22Rv1 (cell line): ENCODE measurements around the gene BPIFB4.

Experiments
- ZFX ChIP-seq: fragments of 450-650 bp; IDR thresholded peaks from 2 replicates; pipeline ENCODE4 v1.6.1; 2017; ENCODE audit warnings: antibody characterized with exemption, borderline replicate concordance
- TF ChIP-seq, protein P1 (sequence below): fragments of 450-650 bp; IDR thresholded peaks from 2 replicates; pipeline ENCODE4 v1.5.1; 2017; ENCODE audit warnings: mild to moderate bottlenecking

DNA sequence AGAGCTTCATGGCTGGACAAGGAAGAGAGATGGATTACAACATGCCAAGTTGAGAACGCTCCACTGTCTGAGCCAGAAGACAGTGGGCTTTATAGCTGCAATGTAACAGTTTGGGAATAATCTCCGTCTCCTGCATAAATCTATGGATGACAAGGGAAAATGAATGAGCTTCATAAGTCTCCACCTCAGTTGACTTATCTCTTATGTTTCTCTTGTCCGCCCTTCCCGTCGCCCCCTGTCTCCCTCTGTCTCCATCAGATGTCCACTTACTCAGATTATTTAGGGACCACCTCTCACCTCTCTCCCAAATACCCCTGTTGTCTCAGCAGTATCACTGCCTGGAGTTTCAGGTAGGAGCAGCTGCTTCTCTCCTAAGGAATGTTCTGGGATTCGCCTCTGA is 74.8 kb downstream of the BPIFB4 start:
- TF ChIP-seq, protein P1, sequence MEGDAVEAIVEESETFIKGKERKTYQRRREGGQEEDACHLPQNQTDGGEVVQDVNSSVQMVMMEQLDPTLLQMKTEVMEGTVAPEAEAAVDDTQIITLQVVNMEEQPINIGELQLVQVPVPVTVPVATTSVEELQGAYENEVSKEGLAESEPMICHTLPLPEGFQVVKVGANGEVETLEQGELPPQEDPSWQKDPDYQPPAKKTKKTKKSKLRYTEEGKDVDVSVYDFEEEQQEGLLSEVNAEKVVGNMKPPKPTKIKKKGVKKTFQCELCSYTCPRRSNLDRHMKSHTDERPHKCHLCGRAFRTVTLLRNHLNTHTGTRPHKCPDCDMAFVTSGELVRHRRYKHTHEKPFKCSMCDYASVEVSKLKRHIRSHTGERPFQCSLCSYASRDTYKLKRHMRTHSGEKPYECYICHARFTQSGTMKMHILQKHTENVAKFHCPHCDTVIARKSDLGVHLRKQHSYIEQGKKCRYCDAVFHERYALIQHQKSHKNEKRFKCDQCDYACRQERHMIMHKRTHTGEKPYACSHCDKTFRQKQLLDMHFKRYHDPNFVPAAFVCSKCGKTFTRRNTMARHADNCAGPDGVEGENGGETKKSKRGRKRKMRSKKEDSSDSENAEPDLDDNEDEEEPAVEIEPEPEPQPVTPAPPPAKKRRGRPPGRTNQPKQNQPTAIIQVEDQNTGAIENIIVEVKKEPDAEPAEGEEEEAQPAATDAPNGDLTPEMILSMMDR: no peak
- no peak for TF ChIP-seq ZFX
